ENCODE data around the gene PLA2G2A. TPM values are rescaled to one million over a fixed set of nuclear protein-coding genes. Genes with fewer than 3 reads are reported as not detected.
A peak's percentile ranks its signal among the peaks of the same experiment; 100 is the strongest.

The PLA2G2A gene
- total and polyA plus RNA-seq, 9 of the 15 experiments (the other 6 are each of a cell fraction or from before 2014, with no cell fraction given), result not detected

GRCh38 chr1:20010016-20010415 lies 30.6 kb upstream of the PLA2G2A start (continued):
- TF ChIP-seq ERF (CRISPR knock-in tag; IDR thresholded peaks at IDR 0.05) (no peak), NFYB (IDR thresholded peaks at IDR 0.05; ENCODE audit: extremely low read depth, insufficient read length) (no peak)

GRCh38 chr1:20009212-20009611 lies 29.8 kb upstream of the PLA2G2A start:
- no peaks in the 10 kb centered on the region for H4K20me1 ChIP-seq (replicated peaks; ENCODE audit: control insufficient read depth, insufficient read depth, low read length)
- in situ Hi-C loops (cut with MboI), result no loop called here
- CTCF ChIA-PET (ENCODE audit: low intra/inter-chr PET ratio), result no interaction called here
- 0% methylated on average over 1 of the region's 1 CpG for WGBS (ENCODE audit: insufficient coverage, low coverage, missing lambda C conversion rate)
- no peak overlapping the region for H3K27ac ChIP-seq (ENCODE audit: extremely low read depth, low read depth, low read length)
- POLR2A ChIA-PET, result interaction anchor here (0.6 kb wide), 1 partner anchor 57 kb away, joined by 5 read pairs; no protein-coding TSS in a partner anchor
- peak overlapping the region; percentile 36; the same call in 1 of the 2 replicates for H3K4me2 ChIP-seq (ENCODE audit: insufficient read depth, low read length)
- intact Hi-C loops (cut with micrococcal nuclease), result no loop called here
- ATAC-seq (no peak), DNase-seq (ENCODE audit: extremely low read depth in 1 of 4, low spot score in 3 of 4) (no peak), FAIRE-seq (no peak)
- H3K9me3 ChIP-seq (replicated peaks; ENCODE audit: control insufficient read depth, insufficient read depth, low read depth, low read length), result no peaks in the 10 kb centered on the region
- no TSS peak for BruUV-seq (replicated peaks)
- H3K4me3 ChIP-seq, result no peak overlapping the region
- TF ChIP-seq U2AF2 (optimal IDR thresholded peaks at IDR 0.05; ENCODE audit: low read depth, low read length) (no peak), KLF1 (tag; IDR thresholded peaks at IDR 0.05) (no peak), RNF2 (IDR thresholded peaks at IDR 0.05) (no peak), ZNF384 (IDR thresholded peaks at IDR 0.05; ENCODE audit: low read depth, low read length) (peak; percentile 40; the same call in 1 of the 2 replicates)
- H3K79me2 ChIP-seq (ENCODE audit: control insufficient read depth, insufficient read depth, low read length), result no peaks in the 10 kb centered on the region
- no peaks in the 10 kb centered on the region for H3K36me3 ChIP-seq (ENCODE audit: control insufficient read depth, insufficient read depth, low read length)
- H3K9ac ChIP-seq (ENCODE audit: insufficient read depth in 1 of 2, low read depth in 2 of 2, low read length in 2 of 2), result no peak overlapping the region
- H3K27me3 ChIP-seq (ENCODE audit: control insufficient read depth in 2 of 2, insufficient read depth in 2 of 2, low read length in 2 of 2), result no peaks in the 10 kb centered on the region
- H3K9me1 ChIP-seq (ENCODE audit: control insufficient read depth, insufficient read depth, low read length), result no peaks in the 10 kb centered on the region
- H3K4me1 ChIP-seq (replicated peaks in 1 of 2; ENCODE audit: control insufficient read depth in 2 of 2, insufficient read depth in 2 of 2, low read length in 2 of 2), result peaks cover 0 to 13% of the 10 kb centered on the region in 2 experiments; a peak in 4 of 5 replicates
- H2AFZ ChIP-seq (ENCODE audit: low read depth, low read length), result no peak overlapping the region
